Uterus (tissue), 2 donors: ENCODE data around the gene NCOA1.

ENCODE experiments used
- POLR2A ChIP-seq, 2 donors: fragments of 450-650 bp; IDR thresholded peaks; one replicate each; pipeline ENCODE4 v1.6.1; 2016; ENCODE audit warnings: antibody characterized with exemption in 2 of 2, mild to moderate bottlenecking in 1 of 2, moderate library complexity in 1 of 2
- TF ChIP-seq, protein P1 (sequence below), 4 experiments: fragments of 200-600 bp in 2 of 4; fragments of 450-650 bp in 2 of 4; sonication (generic) in 2 of 4; IDR thresholded peaks; one replicate each; pipeline ENCODE4 v1.5.1; 2016 to 2019; ENCODE audit warnings: antibody characterized with exemption in 4 of 4, mild to moderate bottlenecking in 2 of 4, moderate library complexity in 1 of 4

GRCh38 chr2:24763843-24764242 lies 272.8 kb downstream of the NCOA1 start:
- TF ChIP-seq, protein P1, sequence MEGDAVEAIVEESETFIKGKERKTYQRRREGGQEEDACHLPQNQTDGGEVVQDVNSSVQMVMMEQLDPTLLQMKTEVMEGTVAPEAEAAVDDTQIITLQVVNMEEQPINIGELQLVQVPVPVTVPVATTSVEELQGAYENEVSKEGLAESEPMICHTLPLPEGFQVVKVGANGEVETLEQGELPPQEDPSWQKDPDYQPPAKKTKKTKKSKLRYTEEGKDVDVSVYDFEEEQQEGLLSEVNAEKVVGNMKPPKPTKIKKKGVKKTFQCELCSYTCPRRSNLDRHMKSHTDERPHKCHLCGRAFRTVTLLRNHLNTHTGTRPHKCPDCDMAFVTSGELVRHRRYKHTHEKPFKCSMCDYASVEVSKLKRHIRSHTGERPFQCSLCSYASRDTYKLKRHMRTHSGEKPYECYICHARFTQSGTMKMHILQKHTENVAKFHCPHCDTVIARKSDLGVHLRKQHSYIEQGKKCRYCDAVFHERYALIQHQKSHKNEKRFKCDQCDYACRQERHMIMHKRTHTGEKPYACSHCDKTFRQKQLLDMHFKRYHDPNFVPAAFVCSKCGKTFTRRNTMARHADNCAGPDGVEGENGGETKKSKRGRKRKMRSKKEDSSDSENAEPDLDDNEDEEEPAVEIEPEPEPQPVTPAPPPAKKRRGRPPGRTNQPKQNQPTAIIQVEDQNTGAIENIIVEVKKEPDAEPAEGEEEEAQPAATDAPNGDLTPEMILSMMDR (IDR thresholded peaks at IDR 0.05) = no peak
- TF ChIP-seq POLR2A (IDR thresholded peaks at IDR 0.05) = no peak
